ENCODE results near the gene FOXS1. TPM values are rescaled to one million over a fixed set of nuclear protein-coding genes. Genes with fewer than 3 reads are reported as not detected.

The FOXS1 gene
- total and polyA plus RNA-seq, 10 of the 15 experiments (the other 5 are each of a cell fraction or from before 2014, with no cell fraction given) = not detected

DNA sequence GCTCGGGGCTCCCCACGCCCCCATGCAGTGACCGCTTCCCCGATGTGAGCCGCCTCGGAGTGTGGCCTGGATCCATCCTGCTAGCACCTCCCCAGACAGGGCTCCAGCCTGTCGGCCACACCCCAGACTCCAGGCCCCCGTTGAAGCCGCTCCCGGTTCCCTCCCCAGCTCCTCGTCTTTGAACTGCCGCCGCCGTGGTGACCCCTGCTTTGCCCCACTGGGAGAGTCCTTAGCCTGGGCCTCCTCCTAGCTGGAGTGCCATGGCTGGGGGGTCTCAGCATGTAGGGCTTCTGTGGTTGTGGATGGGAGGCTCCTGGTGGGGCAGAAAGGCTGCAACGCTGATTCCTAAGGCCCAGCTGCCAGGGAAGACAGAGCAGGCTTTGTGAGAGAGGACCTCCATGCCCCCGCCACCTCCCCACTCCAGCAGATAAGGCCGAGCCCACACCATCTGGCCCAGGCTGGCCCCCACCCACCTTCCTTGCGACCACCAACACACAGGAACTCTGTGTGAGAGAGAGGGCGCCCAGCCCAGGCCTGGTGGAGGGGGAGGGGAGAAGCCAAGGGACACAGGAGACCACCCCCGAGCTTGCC lies 11.4 kb downstream of the FOXS1 start (continued):
- no peak for TF ChIP-seq HDAC6 (IDR thresholded peaks at IDR 0.05; ENCODE audit: unreplicated experiment)
- TF ChIP-seq MAX (IDR thresholded peaks at IDR 0.05; ENCODE audit: low read depth, low read length) = no peak
- TF ChIP-seq, protein P1, sequence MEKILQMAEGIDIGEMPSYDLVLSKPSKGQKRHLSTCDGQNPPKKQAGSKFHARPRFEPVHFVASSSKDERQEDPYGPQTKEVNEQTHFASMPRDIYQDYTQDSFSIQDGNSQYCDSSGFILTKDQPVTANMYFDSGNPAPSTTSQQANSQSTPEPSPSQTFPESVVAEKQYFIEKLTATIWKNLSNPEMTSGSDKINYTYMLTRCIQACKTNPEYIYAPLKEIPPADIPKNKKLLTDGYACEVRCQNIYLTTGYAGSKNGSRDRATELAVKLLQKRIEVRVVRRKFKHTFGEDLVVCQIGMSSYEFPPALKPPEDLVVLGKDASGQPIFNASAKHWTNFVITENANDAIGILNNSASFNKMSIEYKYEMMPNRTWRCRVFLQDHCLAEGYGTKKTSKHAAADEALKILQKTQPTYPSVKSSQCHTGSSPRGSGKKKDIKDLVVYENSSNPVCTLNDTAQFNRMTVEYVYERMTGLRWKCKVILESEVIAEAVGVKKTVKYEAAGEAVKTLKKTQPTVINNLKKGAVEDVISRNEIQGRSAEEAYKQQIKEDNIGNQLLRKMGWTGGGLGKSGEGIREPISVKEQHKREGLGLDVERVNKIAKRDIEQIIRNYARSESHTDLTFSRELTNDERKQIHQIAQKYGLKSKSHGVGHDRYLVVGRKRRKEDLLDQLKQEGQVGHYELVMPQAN (conservative IDR thresholded peaks at IDR 0.05) = no peak
- TF ChIP-seq RAD51 (IDR thresholded peaks at IDR 0.05) = no peak
- TF ChIP-seq POLR2AphosphoS2 (IDR thresholded peaks at IDR 0.05; ENCODE audit: low read depth, low read length) = no peak
- TF ChIP-seq, protein P2, sequence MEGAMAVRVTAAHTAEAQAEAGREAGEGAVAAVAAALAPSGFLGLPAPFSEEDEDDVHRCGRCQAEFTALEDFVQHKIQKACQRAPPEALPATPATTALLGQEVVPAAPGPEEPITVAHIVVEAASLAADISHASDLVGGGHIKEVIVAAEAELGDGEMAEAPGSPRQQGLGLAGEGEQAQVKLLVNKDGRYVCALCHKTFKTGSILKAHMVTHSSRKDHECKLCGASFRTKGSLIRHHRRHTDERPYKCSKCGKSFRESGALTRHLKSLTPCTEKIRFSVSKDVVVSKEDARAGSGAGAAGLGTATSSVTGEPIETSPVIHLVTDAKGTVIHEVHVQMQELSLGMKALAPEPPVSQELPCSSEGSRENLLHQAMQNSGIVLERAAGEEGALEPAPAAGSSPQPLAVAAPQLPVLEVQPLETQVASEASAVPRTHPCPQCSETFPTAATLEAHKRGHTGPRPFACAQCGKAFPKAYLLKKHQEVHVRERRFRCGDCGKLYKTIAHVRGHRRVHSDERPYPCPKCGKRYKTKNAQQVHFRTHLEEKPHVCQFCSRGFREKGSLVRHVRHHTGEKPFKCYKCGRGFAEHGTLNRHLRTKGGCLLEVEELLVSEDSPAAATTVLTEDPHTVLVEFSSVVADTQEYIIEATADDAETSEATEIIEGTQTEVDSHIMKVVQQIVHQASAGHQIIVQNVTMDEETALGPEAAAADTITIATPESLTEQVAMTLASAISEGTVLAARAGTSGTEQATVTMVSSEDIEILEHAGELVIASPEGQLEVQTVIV (IDR thresholded peaks at IDR 0.05; ENCODE audit: borderline replicate concordance, partially characterized antibody) = no peak
- no peak for TF ChIP-seq ZBED1 (IDR thresholded peaks at IDR 0.05; ENCODE audit: borderline replicate concordance)
- TF ChIP-seq HDAC2 (IDR thresholded peaks at IDR 0.05) = no peak

All from GM12878 (cell line).